Activated T-cell treated with anti-CD3 and anti-CD28 coated beads for 24 hours (primary cell): ENCODE measurements around the gene ZBTB48.
"Not testable (repeated sequence)": the region's sequence is repeated elsewhere in the genome, so short reads cannot be mapped to it uniquely, and the experiment has no call there.

ENCODE experiments used
- DNase-seq: peaks from one replicate; pipeline ENCODE4 v3.0.0-alpha.2; 2020; ENCODE audit warnings: low read depth

Gene ZBTB48

GRCh38 chr1:6634371-6635052 is 54.7 kb downstream of the ZBTB48 start:
- DNase-seq: no peak

DNA sequence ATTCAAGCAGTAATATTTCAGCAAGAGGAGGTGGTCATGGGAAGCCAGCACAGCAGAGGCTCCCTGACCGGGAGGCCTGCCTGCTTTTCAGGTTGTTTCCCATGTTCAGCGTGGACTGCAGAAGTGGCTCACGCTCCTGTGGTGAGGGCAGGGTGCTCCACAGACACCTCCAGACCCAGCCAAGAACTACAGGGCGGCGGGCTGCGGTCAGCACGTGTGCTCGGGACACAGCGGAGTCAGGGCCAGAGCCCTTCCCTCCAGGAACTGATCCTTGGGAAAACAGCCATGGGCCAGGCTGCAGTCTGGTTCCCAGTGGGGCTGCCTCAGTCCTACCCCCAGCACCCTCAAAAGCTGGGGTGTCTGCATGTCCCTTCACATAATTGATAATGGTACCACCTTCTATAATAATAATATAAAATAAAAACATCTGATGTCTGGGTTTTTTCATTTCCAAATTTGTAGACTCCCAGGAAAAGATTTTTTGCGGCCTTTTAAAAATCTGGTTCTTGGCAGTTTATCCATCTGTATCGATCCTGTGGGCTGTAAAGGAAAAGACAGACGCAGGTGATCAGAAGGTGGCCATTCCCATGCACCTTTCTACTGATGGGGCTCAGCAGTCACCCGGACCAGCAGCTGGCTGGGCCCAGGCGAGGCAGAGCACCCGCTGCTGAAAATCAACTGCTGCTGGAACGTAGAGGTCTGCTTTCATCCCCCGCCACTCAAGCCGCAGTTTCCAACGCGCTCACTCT is 55.5 kb downstream of the ZBTB48 start:
- no peak for DNase-seq

DNA sequence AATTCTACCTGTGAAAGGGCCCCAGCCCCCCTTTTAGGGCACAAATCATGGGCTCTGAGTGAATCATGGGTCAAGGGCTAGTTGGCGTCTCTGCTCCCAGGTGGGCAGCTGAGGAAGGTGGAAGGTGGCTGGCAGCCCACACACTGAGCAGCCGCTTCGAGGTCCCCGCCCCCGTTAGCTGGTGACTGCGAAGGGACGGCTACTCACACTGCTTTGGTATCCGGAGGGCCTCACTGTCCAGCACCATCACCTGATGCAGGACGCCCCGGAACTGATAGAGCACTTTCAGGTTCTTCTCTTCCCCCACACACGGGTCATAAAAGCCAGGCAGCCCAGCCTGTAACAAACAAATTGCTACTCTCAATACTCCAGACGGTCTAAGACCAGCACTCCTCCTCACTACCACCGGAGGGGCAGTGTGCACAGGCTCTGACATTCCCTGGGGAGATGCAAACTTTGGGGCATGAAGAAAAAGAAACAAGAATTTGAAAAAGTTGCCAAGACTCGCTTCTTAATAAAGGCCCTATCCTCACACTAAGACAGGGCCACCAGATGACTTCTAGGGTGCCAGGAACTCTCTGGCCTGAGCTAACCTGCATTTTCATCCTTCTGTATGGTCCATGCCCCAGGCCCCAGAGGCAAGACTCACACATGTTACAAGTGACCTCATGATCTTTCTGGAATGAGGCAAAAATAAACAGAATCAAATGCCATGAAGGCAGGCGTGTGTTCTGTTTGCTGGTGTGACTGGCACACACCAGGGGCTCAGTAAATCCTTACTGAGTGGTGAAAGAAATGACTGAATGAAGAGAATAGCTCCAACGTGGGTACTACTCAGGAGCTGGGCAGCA is 56.3 kb downstream of the ZBTB48 start:
- DNase-seq: no peak

DNA sequence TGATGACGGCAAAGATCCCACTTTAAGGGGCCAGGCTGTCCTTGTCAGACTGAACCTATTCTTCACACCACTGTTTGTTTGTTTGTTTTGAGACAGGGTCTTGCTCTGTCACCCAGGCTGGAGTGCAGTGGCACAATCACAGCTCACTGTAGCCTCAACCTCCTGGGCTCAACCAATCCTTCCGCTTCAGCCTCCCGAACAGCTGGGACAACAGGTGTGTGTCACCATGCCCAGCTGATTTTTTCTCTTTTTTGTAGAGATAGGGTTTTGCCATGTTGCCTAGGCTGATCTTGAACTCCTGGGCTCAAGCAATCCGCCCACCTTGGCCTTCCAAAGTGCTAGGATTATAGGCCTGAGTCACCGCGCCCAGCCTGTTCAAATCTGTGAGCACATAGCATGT is 57.0 kb downstream of the ZBTB48 start:
- not testable (repeated sequence) for DNase-seq

DNA sequence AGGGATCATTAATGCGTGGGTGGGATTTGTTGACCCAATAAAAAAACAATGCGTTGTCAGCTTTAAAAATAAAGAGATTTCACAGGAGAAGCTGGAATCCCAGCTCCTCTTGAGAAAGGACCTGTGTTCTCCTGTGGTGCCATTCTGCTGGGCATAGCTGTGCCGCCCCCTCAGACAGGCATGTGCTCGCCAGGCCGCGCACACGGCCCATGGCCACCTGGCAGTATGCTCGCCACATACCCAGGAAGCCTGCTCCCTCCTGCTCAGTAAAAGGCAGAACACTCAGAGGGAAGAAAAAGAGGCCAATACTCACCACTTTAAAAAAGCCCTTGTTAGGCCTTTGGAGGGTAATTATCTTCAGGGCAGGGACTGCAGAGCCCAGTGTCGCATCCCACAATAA is 58.0 kb downstream of the ZBTB48 start:
- DNase-seq: no peak

GRCh38 chr1:6638226-6638625 is 58.4 kb downstream of the ZBTB48 start:
- DNase-seq: no peak
